ENCODE data around the gene AHRR.
A peak's percentile ranks its signal among the peaks of the same experiment; 100 is the strongest.
"Not testable (repeated sequence)": the region's sequence is repeated elsewhere in the genome, so short reads cannot be mapped to it uniquely, and the experiment has no call there.

The AHRR gene

DNA sequence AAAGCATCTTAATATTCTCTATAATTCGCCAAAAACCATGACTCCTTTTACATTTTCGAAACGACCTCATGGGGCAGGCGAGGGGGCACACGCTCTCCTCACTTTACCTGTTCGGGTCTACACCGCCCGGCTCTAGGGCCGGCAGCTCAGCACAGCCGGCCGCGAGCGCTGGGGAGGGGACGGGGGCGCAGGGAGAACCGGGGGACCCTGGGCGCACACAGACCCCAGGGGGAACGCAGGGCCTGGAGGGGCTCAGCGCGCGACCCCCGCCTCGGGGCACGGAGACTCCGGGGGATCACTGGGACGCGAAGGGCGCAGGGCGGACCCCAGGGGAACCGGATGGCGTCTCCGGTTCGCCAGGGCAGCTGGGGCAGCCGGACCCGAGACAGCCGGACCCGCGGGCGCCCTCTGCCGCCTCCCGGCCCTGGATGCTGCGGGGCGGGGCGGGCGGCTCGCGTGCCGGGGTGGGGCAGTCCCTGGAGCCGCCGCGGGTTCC is at the start of gene AHRR:
AHRR (plus strand) TSS at position 485 of the 496 bp plus-strand sequence. CDS start 22,189 bp downstream, outside the sequence.
- in situ Hi-C loops (cut with HindIII; ENCODE audit: low pct_ligation_motif_present, low pct_unique_long_range_greater_than_20kb, low sequenced_read_pairs): no loop called here
- peak; percentile 60 for DNase-seq

DNA sequence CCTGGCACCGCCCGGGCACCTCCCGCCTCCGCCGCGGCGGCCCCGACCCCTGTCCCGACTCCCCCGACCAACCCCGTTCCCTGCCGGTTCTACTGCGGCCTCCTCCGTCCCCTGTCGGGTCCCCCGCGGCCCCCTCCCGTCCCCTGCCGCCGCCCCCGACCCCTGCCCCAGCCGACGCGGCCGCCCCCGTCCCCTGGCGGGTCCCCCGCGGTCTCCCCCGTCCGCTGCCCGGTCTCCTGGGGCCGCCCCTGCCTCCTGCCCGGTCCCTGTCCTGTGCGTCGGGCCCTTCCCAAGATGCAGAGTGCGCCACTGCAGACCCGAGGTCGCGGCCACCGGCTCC is 49.7 kb upstream of the AHRR start:
- DNase-seq; in situ Hi-C loops (cut with HindIII; ENCODE audit: low pct_ligation_motif_present, low pct_unique_long_range_greater_than_20kb, low sequenced_read_pairs): not testable (repeated sequence)

DNA sequence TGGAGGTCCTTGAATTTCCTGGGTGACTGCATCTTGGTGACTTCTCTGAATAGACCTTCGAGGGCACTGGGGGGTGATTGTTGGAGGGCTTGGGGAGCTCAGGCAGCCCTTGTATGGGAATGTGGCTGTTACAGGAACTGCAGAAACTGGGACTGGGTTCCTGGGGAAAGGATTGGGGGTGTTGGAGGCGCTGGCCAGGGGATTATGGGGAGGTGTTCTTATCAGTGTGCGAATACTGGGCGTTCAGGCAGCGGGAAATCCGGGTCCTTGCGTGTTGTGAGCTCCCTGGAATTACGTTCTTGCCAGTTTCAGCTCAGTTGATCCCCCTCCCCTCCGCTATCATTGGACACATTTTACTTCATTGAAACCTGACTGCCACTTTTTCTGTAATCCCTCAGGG is 48.4 kb upstream of the AHRR start:
- in situ Hi-C loops (cut with HindIII; ENCODE audit: low pct_ligation_motif_present, low pct_unique_long_range_greater_than_20kb, low sequenced_read_pairs); DNase-seq: not testable (repeated sequence)

DNA sequence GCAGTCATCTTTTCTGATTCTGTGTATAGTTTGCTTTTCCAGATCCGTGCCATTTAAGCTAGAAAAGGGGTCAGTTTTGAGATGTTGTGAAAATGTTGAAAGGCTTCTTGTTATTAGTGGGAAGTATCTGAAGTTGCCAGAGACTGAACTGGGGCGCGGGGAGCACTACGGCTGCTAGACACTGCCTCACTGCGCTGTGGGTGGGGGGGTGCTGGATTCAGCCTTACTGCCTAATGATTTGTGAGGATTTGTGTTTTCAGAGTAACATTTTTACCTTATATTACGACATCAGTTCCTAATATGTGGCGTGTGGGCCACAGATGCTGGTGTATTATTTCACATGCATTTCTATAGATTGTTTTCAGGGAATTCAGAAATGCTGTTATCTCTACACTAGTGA is 48.0 kb upstream of the AHRR start:
- in situ Hi-C loops (cut with HindIII; ENCODE audit: low pct_ligation_motif_present, low pct_unique_long_range_greater_than_20kb, low sequenced_read_pairs); DNase-seq: not testable (repeated sequence)

DNA sequence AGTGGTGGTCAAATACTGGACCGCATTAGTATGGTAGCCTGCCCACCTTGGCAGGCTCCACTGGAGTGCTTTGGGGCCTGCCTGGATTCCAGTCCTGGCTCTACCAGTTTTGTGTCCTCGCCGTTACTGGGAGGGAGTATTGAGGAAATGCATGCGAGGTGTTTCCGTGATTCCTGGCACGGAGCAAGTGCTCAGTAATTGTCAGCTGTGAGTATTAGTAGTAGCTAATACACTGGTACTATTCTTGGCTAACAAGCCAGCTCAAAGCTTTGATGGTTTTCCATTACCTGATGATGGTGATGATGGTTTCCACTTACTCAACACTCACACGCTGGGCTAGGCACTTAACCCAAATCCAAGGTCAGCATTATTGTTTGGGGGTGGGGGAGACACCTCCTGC is 47.2 kb upstream of the AHRR start:
- in situ Hi-C loops (cut with HindIII; ENCODE audit: low pct_ligation_motif_present, low pct_unique_long_range_greater_than_20kb, low sequenced_read_pairs); DNase-seq: not testable (repeated sequence)

DNA sequence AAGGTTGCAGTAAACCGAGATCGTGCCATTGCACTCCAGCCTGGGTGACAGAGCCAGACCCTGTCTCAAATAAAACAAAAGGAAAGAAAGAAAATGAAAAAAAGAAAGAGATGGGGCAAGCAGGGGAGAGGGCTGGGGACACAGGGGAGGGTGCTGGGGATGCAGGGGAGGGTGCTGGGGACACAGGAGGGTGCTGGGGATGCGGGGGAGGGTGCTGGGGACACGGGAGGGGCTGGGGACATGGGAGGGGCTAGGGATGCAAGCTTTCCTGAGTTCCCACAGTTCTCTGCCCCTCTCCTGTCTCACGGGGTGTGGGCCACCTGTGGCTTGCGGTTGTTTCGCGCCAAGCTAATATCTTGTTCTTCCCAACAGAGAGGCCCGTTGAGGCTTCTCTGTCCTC is 42.9 kb upstream of the AHRR start:
- no peak for DNase-seq
- in situ Hi-C loops (cut with HindIII; ENCODE audit: low pct_ligation_motif_present, low pct_unique_long_range_greater_than_20kb, low sequenced_read_pairs): no loop called here

DNA sequence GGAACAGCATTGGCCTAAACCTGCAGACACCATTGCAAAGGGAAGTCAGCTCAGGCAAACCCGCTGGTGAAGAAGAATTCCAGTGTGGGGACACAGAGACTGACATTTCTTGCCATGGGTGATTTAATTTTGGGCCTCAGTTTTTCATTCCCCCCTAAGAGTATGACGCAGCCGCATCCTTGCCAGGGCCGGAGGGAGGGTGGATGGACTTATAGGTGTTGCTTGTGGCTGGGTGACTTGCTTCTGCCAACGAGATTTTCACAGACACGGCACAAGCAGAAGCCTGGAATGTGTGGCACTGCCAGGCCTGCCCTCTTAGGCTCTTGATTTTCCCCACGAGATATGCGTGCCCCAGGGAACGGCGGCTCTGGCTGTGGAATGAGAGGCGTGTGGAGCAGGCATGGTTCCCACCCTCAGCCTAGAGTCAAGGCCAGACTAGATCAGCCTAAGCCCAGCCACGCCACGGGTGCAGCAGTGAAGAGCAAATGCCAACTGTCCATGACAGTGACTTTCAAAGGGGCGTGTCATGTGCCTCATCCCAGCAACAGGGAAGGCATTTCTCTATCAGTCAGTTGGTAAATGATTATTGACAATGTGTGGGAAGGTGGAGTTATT is 42.4 kb upstream of the AHRR start:
- in situ Hi-C loops (cut with HindIII; ENCODE audit: low pct_ligation_motif_present, low pct_unique_long_range_greater_than_20kb, low sequenced_read_pairs): not testable (repeated sequence)

DNA sequence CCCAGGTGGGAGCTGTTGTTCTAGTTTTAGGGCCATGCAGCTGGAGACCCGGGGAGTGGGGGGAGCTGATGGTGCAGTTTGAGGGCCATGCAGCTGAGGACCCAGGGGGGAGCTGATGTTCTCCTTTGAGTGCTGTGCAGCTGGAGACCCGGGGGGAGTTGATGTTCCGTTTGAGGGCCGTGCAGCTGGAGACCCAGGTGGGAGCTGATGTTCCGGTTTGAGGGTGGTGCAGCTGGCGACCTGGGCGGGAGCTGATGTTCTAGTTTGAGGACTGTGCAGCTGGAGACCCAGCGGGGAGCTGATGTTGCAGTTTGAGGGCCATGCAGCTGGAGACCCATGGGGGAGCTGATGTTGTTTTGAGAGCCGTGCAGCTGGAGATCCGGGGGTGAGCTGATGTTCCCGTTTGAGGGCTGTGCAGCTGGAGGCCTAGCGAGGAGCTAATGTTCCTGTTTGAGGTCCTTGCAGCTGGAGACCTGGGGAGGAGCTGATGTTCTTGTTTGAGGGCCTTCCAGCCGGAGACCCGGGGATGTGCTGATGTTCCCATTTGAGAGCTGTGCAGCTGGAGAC is 35.4 kb upstream of the AHRR start:
- in situ Hi-C loops (cut with HindIII; ENCODE audit: low pct_ligation_motif_present, low pct_unique_long_range_greater_than_20kb, low sequenced_read_pairs): no loop called here

More for the DNA sequence above, 42.4 kb upstream of the AHRR start:
- not testable (repeated sequence) for DNase-seq

DNA sequence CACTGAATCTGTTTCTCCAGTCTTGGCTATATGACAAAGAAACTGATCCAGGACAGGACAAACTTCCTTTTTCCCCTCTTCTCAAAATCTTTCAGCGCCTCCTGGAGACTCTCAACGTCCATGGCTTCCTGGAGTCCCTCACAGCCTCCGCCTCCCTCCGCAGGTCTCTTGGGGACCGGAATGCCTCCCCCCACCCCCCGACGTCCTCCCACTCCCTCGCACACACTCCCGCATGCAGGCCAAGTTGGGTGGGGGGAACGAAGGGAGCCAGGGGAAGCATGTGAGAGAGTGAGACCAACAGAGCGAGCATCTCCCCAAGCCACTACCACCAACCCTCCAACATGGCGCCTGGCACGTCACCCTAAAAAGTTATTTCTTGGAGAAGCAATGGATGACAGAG is 31.3 kb upstream of the AHRR start:
- DNase-seq; in situ Hi-C loops (cut with HindIII; ENCODE audit: low pct_ligation_motif_present, low pct_unique_long_range_greater_than_20kb, low sequenced_read_pairs): not testable (repeated sequence)

More for the DNA sequence above, 35.4 kb upstream of the AHRR start:
- DNase-seq: no peak

DNA sequence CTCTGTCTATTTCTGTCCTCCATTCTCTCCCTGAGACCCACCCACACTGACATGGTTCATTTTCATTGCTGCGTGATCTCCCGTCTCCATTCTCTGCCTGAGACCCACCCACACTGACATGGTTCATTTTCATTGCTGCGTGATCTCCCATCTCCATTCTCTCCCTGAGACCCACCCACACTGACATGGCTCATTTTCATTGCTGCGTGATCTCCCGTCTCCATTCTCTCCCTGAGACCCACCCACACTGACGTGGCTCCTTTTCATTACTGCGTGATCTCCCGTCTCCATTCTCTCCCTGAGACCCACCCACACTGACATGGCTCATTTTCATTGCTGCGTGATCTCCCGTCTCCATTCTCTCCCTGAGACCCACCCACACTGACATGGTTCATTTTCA is 30.2 kb upstream of the AHRR start:
- DNase-seq; in situ Hi-C loops (cut with HindIII; ENCODE audit: low pct_ligation_motif_present, low pct_unique_long_range_greater_than_20kb, low sequenced_read_pairs): not testable (repeated sequence)

DNA sequence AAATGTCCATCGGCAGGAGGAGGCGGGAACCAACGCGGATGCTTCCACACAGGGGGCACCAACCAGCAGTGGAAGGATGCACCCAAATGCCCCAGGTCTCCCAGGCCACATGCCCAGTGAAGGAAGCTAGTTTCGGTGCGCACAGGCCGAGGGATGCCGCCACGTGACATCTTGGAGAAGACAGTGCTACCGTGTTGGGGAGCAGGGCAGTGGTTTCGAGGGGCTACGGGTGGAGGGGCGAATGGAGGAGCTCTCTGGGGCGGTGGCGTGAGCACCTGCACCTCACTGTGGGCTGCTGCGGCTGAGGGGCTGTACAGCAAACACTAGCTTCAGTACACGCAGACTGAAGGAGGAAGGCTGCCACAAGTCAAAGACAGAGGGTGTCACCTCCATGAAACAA is 26.7 kb upstream of the AHRR start:
- in situ Hi-C loops (cut with HindIII; ENCODE audit: low pct_ligation_motif_present, low pct_unique_long_range_greater_than_20kb, low sequenced_read_pairs); DNase-seq: not testable (repeated sequence)

DNA sequence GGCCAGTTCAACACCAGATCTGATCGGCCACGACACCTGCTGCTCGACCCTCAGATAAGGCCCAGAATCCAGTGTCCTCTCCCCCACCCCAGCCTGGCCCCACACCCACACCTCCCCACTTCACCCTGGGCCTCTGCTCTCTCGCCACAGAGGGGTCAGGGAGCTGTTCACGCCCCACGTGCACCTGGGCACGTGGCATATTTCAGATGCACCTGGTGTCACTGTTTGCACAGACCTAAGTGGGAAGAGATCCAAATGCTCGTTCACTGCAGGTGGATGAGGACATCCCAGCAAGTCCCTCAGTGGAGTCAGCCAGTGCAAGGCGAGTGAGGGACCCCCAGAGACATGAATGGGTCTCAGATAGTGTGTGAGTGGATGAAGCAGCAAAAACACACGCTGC is 25.3 kb upstream of the AHRR start:
- in situ Hi-C loops (cut with HindIII; ENCODE audit: low pct_ligation_motif_present, low pct_unique_long_range_greater_than_20kb, low sequenced_read_pairs); DNase-seq: not testable (repeated sequence)

DNA sequence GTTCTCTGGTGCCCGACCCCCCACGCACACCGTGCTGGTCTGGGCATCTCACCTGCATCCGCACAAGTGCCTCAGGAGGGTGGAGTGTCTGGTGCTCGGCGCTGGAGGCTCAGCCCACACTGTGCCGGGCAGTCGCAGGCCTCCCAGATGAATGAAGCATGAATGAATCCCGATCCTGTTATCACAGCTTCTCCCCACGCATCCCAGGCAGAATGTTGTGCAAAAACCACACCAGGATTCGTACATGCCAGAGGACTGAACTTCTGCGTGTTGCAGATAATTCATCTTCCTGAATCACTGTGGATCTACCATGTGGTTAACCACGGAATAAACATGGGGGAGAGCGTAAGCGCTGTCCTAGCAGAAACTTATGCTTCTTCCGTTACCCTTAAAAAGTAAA is 24.6 kb upstream of the AHRR start:
- in situ Hi-C loops (cut with HindIII; ENCODE audit: low pct_ligation_motif_present, low pct_unique_long_range_greater_than_20kb, low sequenced_read_pairs); DNase-seq: not testable (repeated sequence)

DNA sequence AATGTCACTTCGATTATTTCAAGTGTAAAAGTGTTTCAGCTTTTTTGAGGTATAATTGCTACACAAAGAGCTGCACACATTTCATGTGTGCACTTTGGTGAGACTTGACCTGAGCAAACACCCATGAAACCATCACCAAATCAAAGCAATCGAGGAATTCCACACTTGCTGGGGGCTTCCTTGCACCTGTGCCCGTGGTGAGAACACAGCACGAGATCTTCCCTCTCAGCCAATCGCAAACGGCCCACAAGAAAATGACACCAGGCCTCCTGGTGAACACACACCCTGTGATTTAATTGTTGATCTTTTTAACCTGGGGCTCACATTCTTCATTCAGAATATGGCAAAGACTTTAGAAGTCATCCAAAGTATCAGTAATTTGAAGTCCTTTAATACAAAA is 24.1 kb upstream of the AHRR start:
- DNase-seq; in situ Hi-C loops (cut with HindIII; ENCODE audit: low pct_ligation_motif_present, low pct_unique_long_range_greater_than_20kb, low sequenced_read_pairs): not testable (repeated sequence)

DNA sequence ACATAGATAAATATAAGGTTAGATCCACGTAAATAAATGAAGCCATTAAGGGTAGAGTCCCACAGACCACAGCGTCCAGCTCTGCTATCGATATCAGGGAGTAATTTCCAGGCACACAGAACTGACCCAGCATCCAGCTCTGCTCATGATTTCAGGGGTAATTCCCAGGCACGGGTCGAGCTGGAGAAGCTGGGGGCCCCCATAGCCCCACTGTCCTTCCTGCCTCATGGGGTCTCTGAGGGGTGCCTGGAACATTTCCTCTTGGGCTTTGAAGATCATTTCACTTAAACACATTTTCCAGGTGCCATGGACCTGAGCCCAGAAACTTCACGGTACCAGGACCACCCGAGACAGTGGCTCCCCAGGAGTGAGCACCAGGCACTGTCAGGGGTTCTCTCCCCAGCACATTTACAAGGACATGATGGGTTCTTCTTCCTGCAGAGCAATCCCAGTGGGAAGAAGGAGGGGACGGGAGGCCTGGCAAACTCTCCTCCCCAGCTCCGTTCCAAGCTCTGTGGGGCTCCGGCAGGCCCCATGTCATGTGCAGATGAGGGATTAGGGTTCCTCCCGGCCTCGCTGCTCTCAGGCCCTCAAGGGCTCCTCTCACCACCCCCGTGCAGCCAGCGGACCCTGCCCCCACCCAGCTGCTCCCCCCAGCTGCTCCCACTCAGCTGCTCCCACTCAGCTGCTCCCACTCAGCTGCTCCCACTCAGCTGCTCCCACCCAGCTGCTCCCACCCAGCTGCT is 23.4 kb upstream of the AHRR start:
- in situ Hi-C loops (cut with HindIII; ENCODE audit: low pct_ligation_motif_present, low pct_unique_long_range_greater_than_20kb, low sequenced_read_pairs); DNase-seq: not testable (repeated sequence)

DNA sequence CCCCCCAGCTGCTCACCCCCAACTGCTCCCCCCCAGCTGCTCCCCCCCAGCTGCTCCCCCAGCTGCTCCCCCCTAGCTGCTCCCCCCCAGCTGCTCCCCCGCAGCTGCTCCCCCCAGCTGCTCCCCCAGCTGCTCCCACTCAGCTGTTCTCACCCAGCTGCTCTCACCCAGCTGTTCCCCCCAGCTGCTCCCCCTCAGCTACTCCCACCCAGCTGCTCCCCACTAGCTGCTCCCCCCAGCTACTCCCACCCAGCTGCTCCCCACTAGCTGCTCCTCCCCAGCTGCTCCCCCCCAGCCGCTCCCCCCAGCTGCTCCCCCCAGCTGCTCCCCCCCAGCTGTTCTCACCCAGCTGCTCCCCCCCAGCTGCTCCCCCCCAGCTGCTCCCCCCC is 22.8 kb upstream of the AHRR start:
- no peak for DNase-seq
- in situ Hi-C loops (cut with HindIII; ENCODE audit: low pct_ligation_motif_present, low pct_unique_long_range_greater_than_20kb, low sequenced_read_pairs): no loop called here

DNA sequence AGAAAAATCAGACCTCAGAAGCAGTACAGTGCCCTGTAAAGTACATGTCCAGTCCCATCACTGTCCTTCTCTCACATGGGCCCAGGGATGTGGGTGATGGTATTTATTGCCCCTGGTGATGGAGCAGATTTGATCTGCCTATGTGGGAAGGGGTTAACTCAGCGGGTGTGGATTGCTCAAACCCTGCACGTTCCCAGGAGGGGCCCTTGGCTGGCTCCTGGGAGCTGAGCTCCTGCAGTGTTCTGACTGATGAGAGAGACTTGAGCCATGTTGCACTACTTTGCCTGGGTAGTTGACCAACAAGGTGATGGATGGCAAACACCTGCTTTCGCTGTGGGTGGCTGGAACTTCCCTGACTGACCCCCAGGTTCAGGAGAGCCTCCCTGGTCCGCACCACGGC is 21.6 kb upstream of the AHRR start:
- DNase-seq; in situ Hi-C loops (cut with HindIII; ENCODE audit: low pct_ligation_motif_present, low pct_unique_long_range_greater_than_20kb, low sequenced_read_pairs): not testable (repeated sequence)

DNA sequence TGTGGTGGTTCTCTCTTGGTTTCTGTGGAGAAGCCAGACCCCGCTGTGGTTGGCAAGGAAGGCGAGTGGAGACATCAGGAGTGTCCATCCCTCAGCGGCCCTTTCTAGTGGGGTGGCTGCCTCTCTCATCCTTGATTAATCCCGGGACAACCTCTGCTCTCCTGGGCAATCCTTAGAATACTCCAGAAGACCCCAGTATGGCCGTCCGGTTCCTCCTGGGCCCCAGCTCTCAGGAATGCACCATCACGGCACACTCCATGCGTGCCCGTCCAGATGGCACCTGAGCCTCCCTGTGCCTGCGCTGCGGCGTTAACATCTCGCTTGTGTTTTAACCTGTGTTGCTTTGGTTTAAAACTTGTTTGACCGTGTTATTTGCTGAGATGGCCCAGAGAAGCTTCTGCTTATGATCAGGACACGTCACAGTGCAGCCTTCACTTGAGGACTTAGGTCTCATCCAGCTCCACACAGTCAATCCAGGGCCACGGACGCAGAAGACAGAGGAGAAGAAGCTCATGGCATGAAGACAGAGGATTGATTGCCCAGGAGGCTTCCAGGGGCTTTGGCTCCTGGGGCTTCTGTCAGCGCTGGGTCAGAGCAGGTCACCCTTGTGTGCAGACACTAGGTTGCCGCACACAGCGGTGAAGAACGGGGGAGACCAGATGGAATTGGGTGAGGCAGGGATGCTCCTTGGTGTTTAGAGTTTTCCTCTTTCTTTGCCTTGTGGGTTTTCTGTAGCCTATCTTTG is 20.7 kb upstream of the AHRR start:
- DNase-seq; in situ Hi-C loops (cut with HindIII; ENCODE audit: low pct_ligation_motif_present, low pct_unique_long_range_greater_than_20kb, low sequenced_read_pairs): not testable (repeated sequence)

DNA sequence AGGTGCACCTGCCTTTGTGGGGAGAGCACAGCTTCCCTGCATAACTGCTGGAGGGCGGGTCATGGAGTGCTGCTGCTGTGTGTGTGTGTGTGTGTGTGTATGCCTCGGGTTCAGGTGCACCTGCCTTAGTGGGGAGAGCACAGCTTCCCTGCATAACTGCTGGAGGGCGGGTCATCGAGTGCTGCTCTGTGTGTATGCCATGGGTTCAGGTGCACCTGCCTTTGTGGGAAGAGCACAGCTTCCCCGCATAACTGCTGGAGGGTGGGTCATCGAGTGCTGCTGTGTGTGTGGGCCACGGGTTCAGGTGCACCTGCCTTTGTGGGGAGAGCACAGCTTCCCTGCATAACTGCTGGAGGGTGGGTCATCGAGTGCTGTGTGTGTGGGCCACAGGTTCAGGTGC is 19.1 kb upstream of the AHRR start:
- DNase-seq; in situ Hi-C loops (cut with HindIII; ENCODE audit: low pct_ligation_motif_present, low pct_unique_long_range_greater_than_20kb, low sequenced_read_pairs): not testable (repeated sequence)

Data from ACHN (cell line).